ENCODE data around the gene ETS1.

DNA sequence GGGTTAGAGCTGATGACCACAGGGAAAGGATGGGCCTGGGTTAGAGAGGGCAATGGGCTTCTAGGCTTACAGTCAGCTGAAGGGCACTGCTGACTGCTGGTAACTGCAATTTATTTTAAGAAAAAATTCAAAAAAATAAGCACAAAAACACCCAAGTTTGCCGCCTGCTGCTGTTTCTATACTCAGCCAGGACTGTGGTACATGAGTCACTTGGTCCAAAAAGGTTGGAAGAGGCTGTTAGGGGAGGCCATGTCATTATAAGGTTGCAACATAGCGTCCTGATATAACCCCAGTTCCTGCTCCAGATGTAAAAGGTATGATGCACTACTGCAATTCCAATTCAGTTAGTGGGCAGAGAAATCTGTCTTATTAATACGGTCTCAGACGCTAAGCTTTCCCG, 98.9 kb downstream of the ETS1 start:
- no peak for TF ChIP-seq POLR2AphosphoS5 (IDR thresholded peaks at IDR 0.05)
- TF ChIP-seq, protein P1, sequence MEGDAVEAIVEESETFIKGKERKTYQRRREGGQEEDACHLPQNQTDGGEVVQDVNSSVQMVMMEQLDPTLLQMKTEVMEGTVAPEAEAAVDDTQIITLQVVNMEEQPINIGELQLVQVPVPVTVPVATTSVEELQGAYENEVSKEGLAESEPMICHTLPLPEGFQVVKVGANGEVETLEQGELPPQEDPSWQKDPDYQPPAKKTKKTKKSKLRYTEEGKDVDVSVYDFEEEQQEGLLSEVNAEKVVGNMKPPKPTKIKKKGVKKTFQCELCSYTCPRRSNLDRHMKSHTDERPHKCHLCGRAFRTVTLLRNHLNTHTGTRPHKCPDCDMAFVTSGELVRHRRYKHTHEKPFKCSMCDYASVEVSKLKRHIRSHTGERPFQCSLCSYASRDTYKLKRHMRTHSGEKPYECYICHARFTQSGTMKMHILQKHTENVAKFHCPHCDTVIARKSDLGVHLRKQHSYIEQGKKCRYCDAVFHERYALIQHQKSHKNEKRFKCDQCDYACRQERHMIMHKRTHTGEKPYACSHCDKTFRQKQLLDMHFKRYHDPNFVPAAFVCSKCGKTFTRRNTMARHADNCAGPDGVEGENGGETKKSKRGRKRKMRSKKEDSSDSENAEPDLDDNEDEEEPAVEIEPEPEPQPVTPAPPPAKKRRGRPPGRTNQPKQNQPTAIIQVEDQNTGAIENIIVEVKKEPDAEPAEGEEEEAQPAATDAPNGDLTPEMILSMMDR (IDR thresholded peaks at IDR 0.05), result no peak
- TF ChIP-seq POLR2A (IDR thresholded peaks at IDR 0.05), result no peak

All from prostate gland (tissue), 2 donors.